Measurements from ENCODE around the gene CRY2.

DNA sequence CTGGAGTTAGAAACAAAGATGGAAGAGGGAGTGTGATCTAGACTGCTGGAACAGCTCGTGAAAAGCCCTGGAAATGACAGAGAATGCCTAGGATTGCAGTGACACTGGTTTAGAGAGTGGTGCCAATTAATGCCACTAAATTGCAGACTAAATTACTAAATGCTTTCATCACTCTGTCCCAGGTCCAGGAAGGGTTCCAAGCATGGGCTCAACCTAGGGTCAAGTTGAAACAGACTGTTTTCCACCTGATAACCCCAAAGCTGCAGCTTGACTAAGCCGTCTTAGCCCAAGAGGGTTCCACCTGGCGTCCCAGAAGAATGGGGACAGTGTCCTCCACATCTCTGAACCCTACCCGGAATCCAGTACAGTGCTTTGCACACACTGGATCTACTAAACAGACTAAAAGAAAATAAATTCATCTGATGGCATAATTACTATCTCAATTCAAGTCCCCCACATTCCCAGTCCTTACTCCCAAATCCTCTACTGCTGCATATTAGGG is 1.1 kb upstream of the CRY2 start:
- TF ChIP-seq, protein P1, sequence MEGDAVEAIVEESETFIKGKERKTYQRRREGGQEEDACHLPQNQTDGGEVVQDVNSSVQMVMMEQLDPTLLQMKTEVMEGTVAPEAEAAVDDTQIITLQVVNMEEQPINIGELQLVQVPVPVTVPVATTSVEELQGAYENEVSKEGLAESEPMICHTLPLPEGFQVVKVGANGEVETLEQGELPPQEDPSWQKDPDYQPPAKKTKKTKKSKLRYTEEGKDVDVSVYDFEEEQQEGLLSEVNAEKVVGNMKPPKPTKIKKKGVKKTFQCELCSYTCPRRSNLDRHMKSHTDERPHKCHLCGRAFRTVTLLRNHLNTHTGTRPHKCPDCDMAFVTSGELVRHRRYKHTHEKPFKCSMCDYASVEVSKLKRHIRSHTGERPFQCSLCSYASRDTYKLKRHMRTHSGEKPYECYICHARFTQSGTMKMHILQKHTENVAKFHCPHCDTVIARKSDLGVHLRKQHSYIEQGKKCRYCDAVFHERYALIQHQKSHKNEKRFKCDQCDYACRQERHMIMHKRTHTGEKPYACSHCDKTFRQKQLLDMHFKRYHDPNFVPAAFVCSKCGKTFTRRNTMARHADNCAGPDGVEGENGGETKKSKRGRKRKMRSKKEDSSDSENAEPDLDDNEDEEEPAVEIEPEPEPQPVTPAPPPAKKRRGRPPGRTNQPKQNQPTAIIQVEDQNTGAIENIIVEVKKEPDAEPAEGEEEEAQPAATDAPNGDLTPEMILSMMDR (IDR thresholded peaks at IDR 0.05), result no peak
- no peak for TF ChIP-seq POLR2A (IDR thresholded peaks at IDR 0.05)
